Panc1 (cell line): ENCODE measurements around the gene GAL3ST1. TPM values are rescaled to one million over a fixed set of nuclear protein-coding genes. Genes with fewer than 3 reads are reported as not detected.

ENCODE experiments used
- ATAC-seq: fragments of 200-7000 bp; cut with Tn5 transposase; 2 replicates; pipeline ENCODE4 v1.9.1; 2020; ENCODE audit warnings: mild to moderate bottlenecking, moderate library complexity
- BruUV-seq: library from RNA; stranded (reverse); fragments of 400-500 nt; replicated peaks from 2 replicates; lab custom pipeline; 2021; lab: Mats Ljungman, UMichigan
- CTCF ChIA-PET: fragments of 300-600 bp; sonication (Branson Sonifier 250); formaldehyde crosslinking; loops from one replicate; lab custom pipeline; 2022; ENCODE audit warnings: antibody characterized with exemption; lab: Charles Lee
- POLR2A ChIA-PET: fragments of 300-600 bp; sonication (Branson Sonifier 250); formaldehyde crosslinking; loops from one replicate; lab custom pipeline; 2022; ENCODE audit warnings: antibody characterized with exemption; lab: Charles Lee
- DNase-seq: peaks from one replicate; pipeline ENCODE4 v3.0.0-alpha.2; 2010; ENCODE audit warnings: low read depth, low spot score
- H3K27ac ChIP-seq: 2 replicates; pipeline ENCODE4 v1.5.1; 2011; ENCODE audit warnings: mild to moderate bottlenecking, low read length, inconsistent platforms
- H3K27me3 ChIP-seq: fragments of 200-500 bp; sonication (Bioruptor generic); 2 replicates; pipeline ENCODE4 v1.6.0; 2014; ENCODE audit warnings: low read length, inconsistent platforms; ENCODE audit not compliant: control insufficient read depth, insufficient read depth
- H3K36me3 ChIP-seq: fragments of 200-500 bp; sonication (Bioruptor generic); 2 replicates; pipeline ENCODE4 v1.5.1; 2014; ENCODE audit warnings: inconsistent platforms, mild to moderate bottlenecking, low read length, moderate library complexity; ENCODE audit not compliant: control insufficient read depth, insufficient read depth
- H3K4me1 ChIP-seq: 2 replicates; pipeline ENCODE4 v1.5.1; 2011; ENCODE audit warnings: inconsistent platforms, mild to moderate bottlenecking, low read length, moderate library complexity; ENCODE audit not compliant: control insufficient read depth, insufficient read depth
- H3K4me3 ChIP-seq, 2 experiments: 2 replicates each; pipeline ENCODE4 v1.5.1; 2011 to 2012; ENCODE audit warnings: low read depth in 2 of 2, low read length in 2 of 2, mild to moderate bottlenecking in 2 of 2, inconsistent platforms in 1 of 2, moderate library complexity in 1 of 2
- H3K9me3 ChIP-seq: fragments of 200-500 bp; sonication (Bioruptor generic); 2 replicates; pipeline ENCODE4 v1.5.1; 2014; ENCODE audit warnings: low read depth, mild to moderate bottlenecking, inconsistent platforms, low read length, moderate library complexity; ENCODE audit not compliant: control insufficient read depth, insufficient read depth
- CTCF ChIP-seq: fragments of 450-650 bp; IDR thresholded peaks from 2 replicates; pipeline ENCODE4 v1.5.1; 2017; ENCODE audit warnings: mild to moderate bottlenecking
- POLR2AphosphoS5 ChIP-seq: IDR thresholded peaks from 2 replicates; pipeline ENCODE4 v1.6.1; 2012; ENCODE audit warnings: mild to moderate bottlenecking, low read depth, low read length, moderate library complexity
- REST ChIP-seq, 2 experiments: IDR thresholded peaks; 2 replicates each; pipeline ENCODE4 v1.6.1; 2011 to 2012; ENCODE audit warnings: low read depth in 2 of 2, control low read depth in 1 of 2, low read length in 1 of 2, mild to moderate bottlenecking in 1 of 2, moderate library complexity in 1 of 2; ENCODE audit not compliant: insufficient read depth in 1 of 2
- SIN3A ChIP-seq: IDR thresholded peaks from 2 replicates; pipeline ENCODE4 v1.6.1; 2012; ENCODE audit warnings: low read depth, mild to moderate bottlenecking, low read length, moderate library complexity, borderline replicate concordance; ENCODE audit not compliant: insufficient read depth
- TCF7L2 ChIP-seq: IDR thresholded peaks from 2 replicates; pipeline ENCODE4 v1.6.1; 2011; ENCODE audit warnings: mild to moderate bottlenecking, low read depth, low read length, inconsistent platforms
- in situ Hi-C: cut with HindIII; loops from 2 replicates; pipeline ENCODE4 v1.10.0; 2016; ENCODE audit warnings: low sequenced_read_pairs, low pct_unique_long_range_greater_than_20kb
- intact Hi-C: fragments of 100-400 bp; cut with micrococcal nuclease; formaldehyde crosslinking; loops from one replicate; pipeline ENCODE4 v1.10.0; 2022; ENCODE audit not compliant: unreplicated experiment
- total RNA-seq: library from RNA; stranded (reverse); gene quantifications from one replicate; pipeline ENCODE4 v1.2.1, GENCODE V29; 2021; ENCODE audit not compliant: unreplicated experiment

Gene GAL3ST1
- total RNA-seq, 1 experiment from 2014 or later, result 1.1 TPM

GRCh38 chr22:30614879-30615278 lies 40.4 kb upstream of the GAL3ST1 start:
- no peak for DNase-seq
- ChIA-PET POLR2A (interaction anchor here (0.7 kb wide), 1 partner anchor 570 kb away, joined by 4 read pairs; no protein-coding TSS in a partner anchor), CTCF (no interaction called here)
- in situ Hi-C loops, result no loop called here
- Histone ChIP-seq H3K27ac (no peak overlapping the region), H3K36me3 (no peaks in the 10 kb centered on the region), H3K9me3 (no peaks in the 10 kb centered on the region), H3K4me3 (no peak overlapping the region), H3K4me1 (no peaks in the 10 kb centered on the region), H3K27me3 (no peaks in the 10 kb centered on the region)
- no peak for ATAC-seq
- intact Hi-C loops, result no loop called here
- no TSS peak for BruUV-seq
- no peak for TF ChIP-seq TCF7L2
- no peak for TF ChIP-seq SIN3A
- no peak for TF ChIP-seq POLR2AphosphoS5
- TF ChIP-seq REST (IDR thresholded peaks at IDR 0.05; ENCODE audit: insufficient read depth in 1 of 2, low read depth in 2 of 2, low read length in 1 of 2), result no peak
- TF ChIP-seq CTCF, result no peak

GRCh38 chr22:30614268-30614667 lies 39.8 kb upstream of the GAL3ST1 start:
- intact Hi-C loops (no loop called here), in situ Hi-C loops (no loop called here)
- BruUV-seq, result no TSS peak
- ChIA-PET POLR2A (interaction anchor here (0.7 kb wide), 1 partner anchor 571 kb away, joined by 4 read pairs; no protein-coding TSS in a partner anchor), CTCF (no interaction called here)
- TF ChIP-seq REST (IDR thresholded peaks at IDR 0.05; ENCODE audit: insufficient read depth in 1 of 2, low read depth in 2 of 2, low read length in 1 of 2) (no peak), CTCF (no peak), TCF7L2 (no peak), POLR2AphosphoS5 (no peak), SIN3A (no peak)
- Histone ChIP-seq H3K27ac (no peak overlapping the region), H3K27me3 (no peaks in the 10 kb centered on the region), H3K4me3 (no peak overlapping the region), H3K4me1 (no peaks in the 10 kb centered on the region; the same call in 1 of the 2 replicates), H3K9me3 (no peaks in the 10 kb centered on the region), H3K36me3 (no peaks in the 10 kb centered on the region)
- ATAC-seq, result no peak
- no peak for DNase-seq
